Uterus (tissue), 4 donors: Measurements from ENCODE around the gene AMY1C. TPM values are rescaled to one million over a fixed set of nuclear protein-coding genes. Genes with fewer than 3 reads are reported as not detected.
"Not testable (repeated sequence)": the region's sequence is repeated elsewhere in the genome, so short reads cannot be mapped to it uniquely, and the experiment has no call there.

ENCODE experiments used
- DNase-seq, 2 donors: peaks; one replicate each; pipeline ENCODE4 v3.0.0-alpha.2; 2019 to 2020
- H3K27ac ChIP-seq, 2 donors: fragments of 200-600 bp; sonication (generic); 1 replicate in 1 of 2; 2 replicates in 1 of 2; pipeline ENCODE4 v1.5.1; 2016 to 2018
- H3K27me3 ChIP-seq, 2 donors: fragments of 200-600 bp; sonication (generic); one replicate each; pipeline ENCODE4 v1.5.1; 2018 to 2019; ENCODE audit warnings: control low read depth in 1 of 2
- H3K36me3 ChIP-seq, 2 donors: fragments of 200-600 bp; sonication (generic); one replicate each; pipeline ENCODE4 v1.5.1; 2019; ENCODE audit warnings: control low read depth in 1 of 2
- H3K4me1 ChIP-seq, 2 donors: fragments of 200-600 bp; sonication (generic); one replicate each; pipeline ENCODE4 v1.5.1; 2018 to 2019; ENCODE audit warnings: control low read depth in 1 of 2
- H3K4me3 ChIP-seq, 2 donors: fragments of 200-600 bp; sonication (generic); 1 replicate in 1 of 2; 2 replicates in 1 of 2; pipeline ENCODE4 v1.5.1; 2018 to 2019; ENCODE audit warnings: mild to moderate bottlenecking in 1 of 2
- H3K9me3 ChIP-seq, 2 donors: fragments of 200-600 bp; sonication (generic); one replicate each; pipeline ENCODE4 v1.5.1; 2019; ENCODE audit warnings: control low read depth in 1 of 2
- intact Hi-C: fragments of 100-400 bp; cut with DNase I; formaldehyde crosslinking; loops from one replicate; pipeline ENCODE4 v1.15.1; 2023; ENCODE audit warnings: low total_unique reads
- total RNA-seq, 4 donors: library from RNA; depleted of rRNA in 3 of 4; stranded (reverse); fragments of >200 nt in 3 of 4; gene quantifications; one replicate each; pipeline versions ENCODE4 v1.1.0 to v1.2.4, GENCODE V29; 2014 to 2023
- donor health status: DM: yes; HTN: yes; CAD: no.

Gene AMY1C
- 1 to 10 TPM in 1 of 4 donors, not detected in 3; 4.0 TPM for total RNA-seq

DNA sequence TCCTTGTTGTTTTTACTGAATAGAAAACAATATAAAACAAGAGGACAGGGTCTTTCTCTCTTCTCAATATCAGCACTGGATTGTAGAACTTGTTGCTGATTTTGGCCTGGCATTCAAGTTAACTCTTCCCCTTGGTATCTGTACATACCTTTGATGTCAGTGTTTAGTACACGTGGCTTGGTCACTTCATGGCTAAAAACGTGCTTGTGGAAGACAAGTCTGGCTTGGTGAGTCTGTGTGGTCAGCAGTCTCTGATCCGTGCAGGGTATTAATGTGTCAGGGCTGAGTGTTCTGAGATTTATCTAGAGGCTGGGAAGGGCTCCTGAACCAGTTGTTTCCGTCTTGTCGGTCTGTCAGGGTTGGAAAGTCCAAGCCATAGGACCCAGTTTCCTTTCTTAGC, at the start of gene AMY1C:
AMY1C (plus strand) TSS at position 301 of the 400 bp plus-strand sequence. CDS start 572 bp downstream, outside the sequence.
- H3K27me3 ChIP-seq, intact Hi-C loops, H3K4me1 ChIP-seq, H3K36me3 ChIP-seq, H3K9me3 ChIP-seq, H3K27ac ChIP-seq, H3K4me3 ChIP-seq, DNase-seq: not testable (repeated sequence)

DNA sequence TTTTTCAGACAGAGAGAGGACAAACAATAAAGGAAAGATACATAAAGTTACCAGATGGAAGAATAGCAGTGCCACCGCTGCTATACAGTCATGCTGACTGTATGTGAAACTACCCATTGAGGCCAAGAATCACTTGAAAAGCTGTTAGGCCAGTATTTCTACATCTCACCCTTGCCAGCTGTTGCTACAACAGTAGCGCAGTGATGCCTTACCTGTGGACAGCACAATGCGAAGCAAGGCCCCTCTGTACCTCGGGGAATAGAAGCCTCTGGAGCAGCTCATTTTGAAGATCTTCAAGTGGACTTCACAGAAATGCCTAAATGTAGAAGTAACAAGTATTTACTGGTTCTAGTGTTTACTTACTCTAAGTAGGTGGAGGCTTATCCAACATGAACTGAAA, 49.0 kb upstream of the AMY1C start:
- DNase-seq, intact Hi-C loops, H3K4me3 ChIP-seq, H3K9me3 ChIP-seq, H3K36me3 ChIP-seq, H3K27me3 ChIP-seq, H3K4me1 ChIP-seq, H3K27ac ChIP-seq: not testable (repeated sequence)

DNA sequence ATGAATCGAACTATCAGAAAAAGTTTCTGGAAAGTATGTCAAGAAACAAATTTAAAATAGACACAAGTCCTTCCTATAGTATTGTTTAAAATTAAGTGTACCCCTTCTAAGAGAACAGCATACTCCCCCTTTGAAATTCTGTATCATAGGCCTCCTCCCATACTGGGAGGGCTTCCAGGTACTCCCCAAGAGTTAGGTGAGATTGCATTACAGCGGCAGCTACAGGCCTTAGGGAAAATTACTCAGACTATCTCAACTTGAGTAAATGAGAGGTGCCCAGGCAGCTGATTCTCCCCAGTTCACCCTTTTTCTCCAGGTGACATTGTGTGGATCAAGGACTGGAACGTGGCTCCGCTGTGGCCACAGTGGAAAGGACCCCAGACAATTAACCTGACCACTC, 48.4 kb upstream of the AMY1C start:
- H3K9me3 ChIP-seq, H3K27me3 ChIP-seq, H3K36me3 ChIP-seq, DNase-seq, intact Hi-C loops, H3K4me3 ChIP-seq, H3K27ac ChIP-seq, H3K4me1 ChIP-seq: not testable (repeated sequence)

DNA sequence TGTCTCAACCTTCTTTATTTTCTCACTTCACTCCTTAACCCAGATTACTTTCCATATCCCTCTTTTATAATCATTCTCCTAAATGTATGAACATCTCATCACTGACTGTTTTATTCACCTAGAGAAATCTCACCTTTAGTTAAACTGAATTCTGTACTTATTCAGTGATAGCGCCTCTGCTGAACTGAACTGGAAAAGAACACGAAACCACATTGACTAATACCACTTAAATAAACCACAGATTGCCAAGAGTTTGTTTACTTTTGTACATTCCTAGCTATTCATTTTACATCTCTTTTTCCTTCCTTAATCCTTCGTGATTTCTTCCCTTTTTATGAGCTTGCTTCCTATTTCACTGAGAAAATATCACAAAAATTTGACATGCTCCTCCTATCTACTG, 42.0 kb upstream of the AMY1C start:
- H3K27ac ChIP-seq, H3K4me1 ChIP-seq, H3K27me3 ChIP-seq, H3K36me3 ChIP-seq, DNase-seq, H3K9me3 ChIP-seq, H3K4me3 ChIP-seq, intact Hi-C loops: not testable (repeated sequence)

DNA sequence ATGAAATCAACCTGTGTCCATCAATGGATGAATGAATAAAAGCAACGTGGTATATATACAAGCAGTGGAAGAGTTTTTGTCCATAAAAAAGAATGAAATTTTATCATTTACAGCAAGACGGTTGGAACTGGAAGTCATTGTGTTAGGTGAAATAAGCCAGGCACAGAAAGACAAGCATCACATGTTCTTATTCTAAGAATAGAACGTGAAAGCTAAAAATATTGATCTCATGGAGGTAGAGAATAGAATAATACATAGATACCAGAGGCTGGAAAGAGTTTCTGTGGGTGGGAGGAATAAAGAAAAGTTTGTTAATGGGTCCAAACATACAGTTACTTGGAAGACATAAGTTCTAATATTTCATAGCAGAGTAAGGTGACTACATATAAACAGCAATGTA, 39.3 kb upstream of the AMY1C start:
- DNase-seq, H3K27me3 ChIP-seq, intact Hi-C loops: not testable (repeated sequence)

DNA sequence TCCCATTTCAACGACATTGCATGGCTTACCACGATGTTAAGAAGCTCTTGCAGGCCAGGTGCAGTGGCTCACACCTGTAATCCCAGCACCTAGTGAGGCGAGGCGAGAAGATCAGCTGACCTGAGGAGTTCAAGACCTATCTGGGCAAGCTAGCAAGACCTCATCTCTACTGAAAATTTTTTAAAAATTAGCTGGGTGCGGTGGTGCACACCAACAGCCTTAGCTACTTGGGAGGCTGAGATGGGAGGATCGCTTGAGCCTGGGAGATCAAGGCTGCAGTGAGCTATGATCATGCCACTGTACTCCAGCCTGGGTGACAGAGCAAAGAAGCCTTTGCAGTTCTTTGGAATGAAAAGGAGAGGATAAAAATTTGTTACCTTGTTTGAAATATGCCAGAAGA, 32.3 kb upstream of the AMY1C start:
- H3K4me1 ChIP-seq, H3K9me3 ChIP-seq, H3K27me3 ChIP-seq, H3K27ac ChIP-seq, intact Hi-C loops, H3K36me3 ChIP-seq, H3K4me3 ChIP-seq, DNase-seq: not testable (repeated sequence)

More for the DNA sequence above, 39.3 kb upstream of the AMY1C start:
- not testable (repeated sequence) for H3K4me1 ChIP-seq, H3K36me3 ChIP-seq, H3K4me3 ChIP-seq, H3K9me3 ChIP-seq, H3K27ac ChIP-seq

DNA sequence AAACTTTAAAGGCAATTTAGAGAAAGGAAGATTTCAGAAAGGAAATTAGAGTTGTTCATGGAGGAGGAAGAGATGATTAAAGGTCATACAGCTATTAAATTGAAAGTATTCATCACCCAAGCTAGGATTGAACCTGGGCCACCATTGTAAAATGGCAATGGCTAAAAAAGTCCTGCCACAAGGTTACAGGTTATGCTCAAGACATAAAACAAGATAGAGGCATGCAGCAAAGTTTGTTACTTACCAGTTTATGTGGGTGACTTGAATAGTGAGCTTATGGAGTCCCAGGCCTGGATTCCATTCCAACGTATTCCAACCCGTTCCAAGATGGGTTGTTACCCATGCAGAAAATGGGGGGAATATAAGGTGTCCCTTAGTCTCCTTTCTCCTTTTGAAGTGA, 28.2 kb upstream of the AMY1C start:
- H3K4me1 ChIP-seq, DNase-seq, intact Hi-C loops, H3K27me3 ChIP-seq, H3K9me3 ChIP-seq, H3K27ac ChIP-seq, H3K4me3 ChIP-seq, H3K36me3 ChIP-seq: not testable (repeated sequence)

DNA sequence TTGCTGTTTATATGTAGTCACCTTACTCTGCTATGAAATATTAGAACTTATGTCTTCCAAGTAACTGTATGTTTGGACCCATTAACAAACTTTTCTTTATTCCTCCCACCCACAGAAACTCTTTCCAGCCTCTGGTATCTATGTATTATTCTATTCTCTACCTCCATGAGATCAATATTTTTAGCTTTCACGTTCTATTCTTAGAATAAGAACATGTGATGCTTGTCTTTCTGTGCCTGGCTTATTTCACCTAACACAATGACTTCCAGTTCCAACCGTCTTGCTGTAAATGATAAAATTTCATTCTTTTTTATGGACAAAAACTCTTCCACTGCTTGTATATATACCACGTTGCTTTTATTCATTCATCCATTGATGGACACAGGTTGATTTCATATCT, 14.4 kb upstream of the AMY1C start:
- DNase-seq, H3K9me3 ChIP-seq, intact Hi-C loops, H3K27ac ChIP-seq, H3K4me1 ChIP-seq, H3K27me3 ChIP-seq, H3K36me3 ChIP-seq, H3K4me3 ChIP-seq: not testable (repeated sequence)

DNA sequence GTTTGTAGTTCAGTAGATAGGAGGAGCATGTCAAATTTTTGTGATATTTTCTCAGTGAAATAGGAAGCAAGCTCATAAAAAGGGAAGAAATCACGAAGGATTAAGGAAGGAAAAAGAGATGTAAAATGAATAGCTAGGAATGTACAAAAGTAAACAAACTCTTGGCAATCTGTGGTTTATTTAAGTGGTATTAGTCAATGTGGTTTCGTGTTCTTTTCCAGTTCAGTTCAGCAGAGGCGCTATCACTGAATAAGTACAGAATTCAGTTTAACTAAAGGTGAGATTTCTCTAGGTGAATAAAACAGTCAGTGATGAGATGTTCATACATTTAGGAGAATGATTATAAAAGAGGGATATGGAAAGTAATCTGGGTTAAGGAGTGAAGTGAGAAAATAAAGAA, 11.7 kb upstream of the AMY1C start:
- H3K36me3 ChIP-seq, H3K9me3 ChIP-seq, H3K4me1 ChIP-seq, H3K27ac ChIP-seq, intact Hi-C loops, H3K27me3 ChIP-seq, H3K4me3 ChIP-seq, DNase-seq: not testable (repeated sequence)

DNA sequence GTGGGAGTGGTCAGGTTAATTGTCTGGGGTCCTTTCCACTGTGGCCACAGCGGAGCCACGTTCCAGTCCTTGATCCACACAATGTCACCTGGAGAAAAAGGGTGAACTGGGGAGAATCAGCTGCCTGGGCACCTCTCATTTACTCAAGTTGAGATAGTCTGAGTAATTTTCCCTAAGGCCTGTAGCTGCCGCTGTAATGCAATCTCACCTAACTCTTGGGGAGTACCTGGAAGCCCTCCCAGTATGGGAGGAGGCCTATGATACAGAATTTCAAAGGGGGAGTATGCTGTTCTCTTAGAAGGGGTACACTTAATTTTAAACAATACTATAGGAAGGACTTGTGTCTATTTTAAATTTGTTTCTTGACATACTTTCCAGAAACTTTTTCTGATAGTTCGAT, 5.2 kb upstream of the AMY1C start:
- DNase-seq, H3K4me3 ChIP-seq, intact Hi-C loops, H3K36me3 ChIP-seq, H3K9me3 ChIP-seq, H3K27ac ChIP-seq, H3K4me1 ChIP-seq, H3K27me3 ChIP-seq: not testable (repeated sequence)

DNA sequence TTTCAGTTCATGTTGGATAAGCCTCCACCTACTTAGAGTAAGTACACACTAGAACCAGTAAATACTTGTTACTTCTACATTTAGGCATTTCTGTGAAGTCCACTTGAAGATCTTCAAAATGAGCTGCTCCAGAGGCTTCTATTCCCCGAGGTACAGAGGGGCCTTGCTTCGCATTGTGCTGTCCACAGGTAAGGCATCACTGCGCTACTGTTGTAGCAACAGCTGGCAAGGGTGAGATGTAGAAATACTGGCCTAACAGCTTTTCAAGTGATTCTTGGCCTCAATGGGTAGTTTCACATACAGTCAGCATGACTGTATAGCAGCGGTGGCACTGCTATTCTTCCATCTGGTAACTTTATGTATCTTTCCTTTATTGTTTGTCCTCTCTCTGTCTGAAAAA, 4.7 kb upstream of the AMY1C start:
- intact Hi-C loops, H3K4me3 ChIP-seq, H3K36me3 ChIP-seq, H3K27me3 ChIP-seq, H3K9me3 ChIP-seq, H3K4me1 ChIP-seq, DNase-seq, H3K27ac ChIP-seq: not testable (repeated sequence)

DNA sequence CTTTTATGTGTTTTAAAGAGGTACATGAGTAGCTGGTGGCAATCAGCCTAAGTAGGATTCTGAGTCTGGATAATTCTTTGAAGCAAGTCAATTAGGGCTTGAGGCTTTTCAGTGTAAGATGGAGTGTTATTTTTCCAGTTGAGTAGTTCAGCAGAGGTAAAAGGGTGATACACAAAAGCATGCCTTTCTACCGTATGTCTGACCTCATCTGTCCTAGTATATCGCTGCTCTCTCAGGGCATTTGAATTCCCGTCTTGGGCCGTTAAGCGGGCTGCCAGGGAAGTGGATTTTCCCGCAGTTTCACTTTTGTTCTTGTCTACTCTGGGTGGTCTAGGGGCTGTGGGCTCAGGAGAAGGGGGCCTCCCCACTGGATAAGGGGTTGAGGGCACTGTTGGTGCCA, 1.4 kb upstream of the AMY1C start:
- H3K27me3 ChIP-seq, DNase-seq, intact Hi-C loops, H3K27ac ChIP-seq, H3K36me3 ChIP-seq, H3K4me1 ChIP-seq, H3K9me3 ChIP-seq, H3K4me3 ChIP-seq: not testable (repeated sequence)
